Calu3 (cell line): ENCODE data around the gene PTPRA. TPM values are rescaled to one million over a fixed set of nuclear protein-coding genes. Genes with fewer than 3 reads are reported as not detected.

Experiments used
- BruUV-seq: library from RNA; stranded (reverse); fragments of 400-500 nt; replicated peaks from 2 replicates; lab custom pipeline; 2021; lab: Mats Ljungman, UMichigan
- CTCF ChIA-PET: fragments of 300-600 bp; sonication (Branson Sonifier 250); formaldehyde crosslinking; loops from one replicate; lab custom pipeline; 2022; ENCODE audit warnings: antibody characterized with exemption; lab: Charles Lee
- DNase-seq: peaks from one replicate; pipeline ENCODE4 v3.0.0; 2022
- H3K27ac Mint-ChIP-seq: one replicate; pipeline ENCODE4 v1.8.0; 2022; ENCODE audit warnings: mixed read lengths; ENCODE audit not compliant: unreplicated experiment
- H3K27me3 Mint-ChIP-seq: one replicate; pipeline ENCODE4 v1.8.0; 2022; ENCODE audit warnings: mixed read lengths; ENCODE audit not compliant: unreplicated experiment
- H3K36me3 Mint-ChIP-seq: one replicate; pipeline ENCODE4 v1.8.0; 2022; ENCODE audit warnings: mild to moderate bottlenecking, moderate library complexity, mixed read lengths; ENCODE audit not compliant: insufficient read depth, unreplicated experiment
- H3K4me1 Mint-ChIP-seq: one replicate; pipeline ENCODE4 v1.8.0; 2022; ENCODE audit warnings: mild to moderate bottlenecking, low read depth, mixed read lengths; ENCODE audit not compliant: unreplicated experiment
- H3K4me3 Mint-ChIP-seq: one replicate; pipeline ENCODE4 v1.8.0; 2022; ENCODE audit warnings: mild to moderate bottlenecking, low read depth, moderate library complexity, mixed read lengths; ENCODE audit not compliant: unreplicated experiment
- H3K9me3 Mint-ChIP-seq: one replicate; pipeline ENCODE4 v1.8.0; 2022; ENCODE audit warnings: low read depth, mixed read lengths; ENCODE audit not compliant: unreplicated experiment
- CTCF ChIP-seq: fragments of 200-600 bp; IDR thresholded peaks from one replicate; pipeline ENCODE4 v1.8.0; 2022; ENCODE audit warnings: antibody characterized with exemption; ENCODE audit not compliant: unreplicated experiment
- intact Hi-C: fragments of 100-400 bp; cut with micrococcal nuclease; formaldehyde crosslinking; loops from one replicate; pipeline ENCODE4 v1.10.0; 2022; ENCODE audit not compliant: unreplicated experiment
- total RNA-seq: library from RNA; stranded (reverse); gene quantifications from 2 replicates; pipeline ENCODE4 v1.2.3, GENCODE V29; 2022

Gene PTPRA
- total RNA-seq, 1 experiment from 2014 or later, result 30.2 TPM

GRCh38 chr20:2919518-2920245 lies 46.4 kb downstream of the PTPRA start:
- CTCF ChIA-PET, result no interaction called here
- BruUV-seq, result no TSS peak
- no peak overlapping the region for H3K4me3 Mint-ChIP-seq
- H3K36me3 Mint-ChIP-seq, result no peaks in the 10 kb centered on the region
- H3K27ac Mint-ChIP-seq, result no peak overlapping the region
- intact Hi-C loops, result no loop called here
- peaks cover 21% of the 10 kb centered on the region for H3K4me1 Mint-ChIP-seq
- H3K27me3 Mint-ChIP-seq, result no peaks in the 10 kb centered on the region
- TF ChIP-seq CTCF, result no peak
- H3K9me3 Mint-ChIP-seq, result peaks cover 2% of the 10 kb centered on the region
- DNase-seq, result no peak

GRCh38 chr20:2920473-2920872 lies 47.2 kb downstream of the PTPRA start:
- TF ChIP-seq CTCF, result no peak
- no peaks in the 10 kb centered on the region for H3K27me3 Mint-ChIP-seq
- CTCF ChIA-PET, result no interaction called here
- intact Hi-C loops, result no loop called here
- BruUV-seq, result no TSS peak
- no peak for DNase-seq
- H3K4me1 Mint-ChIP-seq, result peaks cover 19% of the 10 kb centered on the region
- no peaks in the 10 kb centered on the region for H3K36me3 Mint-ChIP-seq
- H3K4me3 Mint-ChIP-seq, result no peak overlapping the region
- peaks cover 2% of the 10 kb centered on the region for H3K9me3 Mint-ChIP-seq
- H3K27ac Mint-ChIP-seq, result no peak overlapping the region

- H3K27ac Mint-ChIP-seq, result no peak overlapping the region
- peaks cover 19% of the 10 kb centered on the region for H3K4me1 Mint-ChIP-seq
- DNase-seq, result no peak
- peaks cover 2% of the 10 kb centered on the region for H3K9me3 Mint-ChIP-seq
- H3K27me3 Mint-ChIP-seq, result no peaks in the 10 kb centered on the region
- TF ChIP-seq CTCF, result no peak
- BruUV-seq, result no TSS peak
- H3K4me3 Mint-ChIP-seq, result no peak overlapping the region
- CTCF ChIA-PET, result no interaction called here
- intact Hi-C loops, result no loop called here
- H3K36me3 Mint-ChIP-seq, result no peaks in the 10 kb centered on the region
Measured at GRCh38 chr20:2921506-2921905, 48.2 kb downstream of the PTPRA start.

- no peaks in the 10 kb centered on the region for H3K36me3 Mint-ChIP-seq
- peaks cover 19% of the 10 kb centered on the region for H3K4me1 Mint-ChIP-seq
- no peak for DNase-seq
- no peak overlapping the region for H3K4me3 Mint-ChIP-seq
- intact Hi-C loops, result no loop called here
- no peaks in the 10 kb centered on the region for H3K9me3 Mint-ChIP-seq
- BruUV-seq, result no TSS peak
- no peaks in the 10 kb centered on the region for H3K27me3 Mint-ChIP-seq
- CTCF ChIA-PET, result no interaction called here
- TF ChIP-seq CTCF, result no peak
- no peak overlapping the region for H3K27ac Mint-ChIP-seq
Measured at GRCh38 chr20:2922957-2923356, 49.7 kb downstream of the PTPRA start.
